GM12891 (cell line): Measurements from ENCODE around the gene SSNA1.
"Not testable (repeated sequence)": the region's sequence is repeated elsewhere in the genome, so short reads cannot be mapped to it uniquely, and the experiment has no call there.

Experiments used
- DNase-seq: peaks from one replicate; pipeline ENCODE4 v3.0.0; 2011; ENCODE audit warnings: low spot score; ENCODE audit not compliant: insufficient read length
- FAIRE-seq: peaks from 2 replicates; lab custom pipeline; 2011; peaks lifted over from hg19 to GRCh38; lab: Jason Lieb, UNC
- PAX5 ChIP-seq: IDR thresholded peaks from 2 replicates; pipeline ENCODE4 v1.6.1; 2011; ENCODE audit warnings: low read length, moderate library complexity, mild to moderate bottlenecking; ENCODE audit not compliant: insufficient read depth, severe bottlenecking
- POLR2A ChIP-seq: IDR thresholded peaks from 2 replicates; pipeline ENCODE4 v1.6.1; 2011; ENCODE audit warnings: low read depth, low read length, control low read depth
- POLR2AphosphoS5 ChIP-seq: IDR thresholded peaks from 2 replicates; pipeline ENCODE4 v1.6.1; 2011; ENCODE audit warnings: low read depth, low read length, control low read depth
- POU2F2 ChIP-seq: IDR thresholded peaks from 2 replicates; pipeline ENCODE4 v1.6.1; 2011; ENCODE audit warnings: low read depth, mild to moderate bottlenecking, control low read depth, low read length, moderate library complexity
- SPI1 ChIP-seq: IDR thresholded peaks from 2 replicates; pipeline ENCODE4 v1.6.1; 2011; ENCODE audit warnings: low read depth, low read length, control low read depth
- TAF1 ChIP-seq: IDR thresholded peaks from 2 replicates; pipeline ENCODE4 v1.6.1; 2011; ENCODE audit warnings: low read depth, low read length, control low read depth

SSNA1 gene

GRCh38 chr9:137236936-137237421, 48.5 kb downstream of the SSNA1 start:
- DNase-seq (no peak), FAIRE-seq (peak; percentile 57)
- no peak for TF ChIP-seq POU2F2
- TF ChIP-seq TAF1 = no peak
- TF ChIP-seq SPI1 = no peak
- TF ChIP-seq POLR2A = no peak
- no peak for TF ChIP-seq PAX5

DNA sequence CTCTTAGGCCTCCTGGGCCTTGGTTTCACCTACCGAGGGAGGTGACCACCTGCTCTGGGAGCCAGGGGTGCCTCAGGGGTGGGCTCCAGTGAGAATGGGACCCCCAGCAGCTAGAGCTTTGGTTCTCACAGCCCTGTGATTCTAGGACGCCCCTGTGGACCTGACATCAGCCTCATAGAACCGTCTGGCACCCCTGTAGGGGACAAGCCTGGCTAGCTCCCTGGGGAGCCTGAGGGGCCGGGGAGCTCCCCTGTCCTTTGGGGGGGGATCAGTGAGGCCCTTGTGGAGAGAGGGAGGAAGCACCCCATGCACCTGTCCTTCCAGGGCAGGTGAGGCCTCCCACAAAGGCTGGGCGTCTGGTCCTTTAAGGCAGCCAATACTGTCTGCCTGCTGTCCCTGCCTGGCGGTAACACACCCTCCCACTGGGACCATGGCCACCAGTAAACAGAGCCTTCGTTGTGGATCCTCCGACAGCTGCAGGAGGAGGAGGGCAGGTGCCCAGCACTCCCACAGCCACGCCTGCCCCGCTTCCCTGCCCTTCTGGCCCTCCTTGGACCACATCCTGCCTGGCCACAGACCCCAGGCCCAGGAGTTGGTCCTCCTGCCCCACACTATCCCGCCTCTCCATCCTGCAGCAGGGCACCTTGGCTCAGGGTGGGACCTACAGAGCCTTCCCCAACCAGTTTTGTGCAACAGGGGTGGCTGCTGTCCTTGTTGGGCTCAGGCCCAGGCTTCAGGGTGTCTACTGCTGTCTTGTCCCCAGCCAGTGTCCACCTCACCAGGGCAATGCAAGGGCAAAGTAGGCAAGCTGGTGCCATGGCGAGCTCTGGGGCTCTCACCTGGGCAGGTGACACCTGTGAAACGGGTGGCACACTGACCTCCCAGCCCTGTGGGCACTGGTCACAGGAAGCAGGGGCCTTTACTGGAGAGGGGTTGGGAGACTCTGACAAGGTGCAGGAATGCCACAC, 49.6 kb downstream of the SSNA1 start:
- FAIRE-seq (no peak), DNase-seq (no peak)
- no peak for TF ChIP-seq POLR2A
- TF ChIP-seq POLR2AphosphoS5 = no peak
- TF ChIP-seq SPI1 = no peak
- TF ChIP-seq POU2F2 = no peak
- TF ChIP-seq TAF1 = no peak
- TF ChIP-seq PAX5 = no peak

DNA sequence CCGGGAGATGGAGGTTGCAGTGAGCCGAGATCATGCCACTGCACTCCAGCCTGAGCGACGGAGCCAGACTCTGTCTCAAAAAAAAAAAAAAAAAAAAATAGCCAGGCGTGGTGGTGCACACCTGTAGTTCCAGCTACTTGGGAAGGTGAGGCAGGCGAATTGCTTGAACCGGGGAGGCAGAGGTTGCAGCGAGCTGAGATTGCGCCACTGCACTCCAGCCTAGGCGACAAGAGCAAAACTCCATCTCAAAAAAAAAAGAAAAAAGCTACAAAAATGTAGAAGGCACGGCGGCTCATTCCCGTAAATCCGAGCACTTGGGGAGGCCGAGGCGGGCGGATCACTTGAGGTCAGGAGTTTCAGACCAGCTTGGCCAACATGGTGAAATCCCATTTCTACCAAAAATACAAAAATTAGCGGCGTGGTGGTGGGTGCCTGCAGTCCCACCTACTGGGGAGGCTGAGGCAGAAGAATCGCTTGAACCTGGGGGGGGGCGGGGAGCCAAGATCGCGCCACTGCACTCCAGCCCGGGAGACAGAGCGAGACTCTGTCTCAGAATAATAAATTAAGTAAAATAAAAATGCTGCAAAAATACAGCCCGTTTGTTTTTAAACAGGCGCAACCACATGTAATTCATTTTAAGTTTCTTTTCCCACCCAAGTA, 51.2 kb downstream of the SSNA1 start:
- not testable (repeated sequence) for FAIRE-seq, DNase-seq
